HepG2 (cell line): ENCODE results near the gene STX4. TPM values are rescaled to one million over a fixed set of nuclear protein-coding genes. Genes with fewer than 3 reads are reported as not detected.

ENCODE experiments used
- ARID2 ChIP-seq: sonication (generic); formaldehyde crosslinking; IDR thresholded peaks from 2 replicates; pipeline ENCODE4 v1.8.1; 2022; ENCODE audit warnings: mild to moderate bottlenecking, missing genetic modification reagents, borderline replicate concordance
- CENPT ChIP-seq: sonication (generic); formaldehyde crosslinking; IDR thresholded peaks from 2 replicates; pipeline ENCODE4 v1.8.0; 2022; ENCODE audit warnings: low read depth, mild to moderate bottlenecking, moderate library complexity, missing genetic modification reagents
- ELK4 ChIP-seq: sonication (generic); formaldehyde crosslinking; IDR thresholded peaks from 2 replicates; pipeline ENCODE4 v1.9.0; 2021; ENCODE audit warnings: missing genetic modification reagents, borderline replicate concordance
- HMG20B ChIP-seq: conservative IDR thresholded peaks from 2 replicates; pipeline ENCODE4 v1.6.1; 2016; ENCODE audit warnings: missing genetic modification reagents, missing compliant biosample characterization
- HNF4G ChIP-seq, 2 experiments: sonication (generic) in 1 of 2; formaldehyde crosslinking in 1 of 2; IDR thresholded peaks; 2 replicates each; pipeline versions ENCODE4 v1.4.0 to v1.6.1; 2011 to 2020; ENCODE audit warnings: borderline replicate concordance in 2 of 2, low read depth in 2 of 2, mild to moderate bottlenecking in 2 of 2, low read length in 1 of 2, missing genetic modification reagents in 1 of 2, moderate library complexity in 1 of 2
- HNRNPLL ChIP-seq: fragments of 200-400 bp; formaldehyde crosslinking; IDR thresholded peaks from 2 replicates; pipeline ENCODE4 v1.6.1; 2017; ENCODE audit warnings: mild to moderate bottlenecking, low read depth, low read length; ENCODE audit not compliant: poor library complexity, severe bottlenecking
- HOXA9 ChIP-seq: sonication (generic); formaldehyde crosslinking; IDR thresholded peaks from 2 replicates; pipeline ENCODE4 v1.8.1; 2022; ENCODE audit warnings: missing genetic modification reagents, mild to moderate bottlenecking, moderate library complexity, borderline replicate concordance
- MAFG ChIP-seq: sonication (generic); formaldehyde crosslinking; IDR thresholded peaks from 2 replicates; pipeline ENCODE4 v1.5.1; 2020; ENCODE audit warnings: mild to moderate bottlenecking, missing genetic modification reagents
- NFYB ChIP-seq: sonication (generic); formaldehyde crosslinking; IDR thresholded peaks from 2 replicates; pipeline ENCODE4 v1.4.0; 2020; ENCODE audit warnings: missing genetic modification reagents
- PHB2 ChIP-seq: fragments of 450-650 bp; IDR thresholded peaks from 2 replicates; pipeline ENCODE4 v1.6.1; 2018; ENCODE audit not compliant: partially characterized antibody
- PREB ChIP-seq: sonication (generic); formaldehyde crosslinking; IDR thresholded peaks from 2 replicates; pipeline ENCODE4 v1.4.0; 2020; ENCODE audit warnings: missing genetic modification reagents
- ZBTB37 ChIP-seq: sonication (generic); formaldehyde crosslinking; IDR thresholded peaks from 2 replicates; pipeline ENCODE4 v1.4.0; 2020; ENCODE audit warnings: mild to moderate bottlenecking, missing genetic modification reagents
- ZEB1 ChIP-seq: IDR thresholded peaks from 2 replicates; pipeline ENCODE4 v1.6.1; 2012; ENCODE audit warnings: mild to moderate bottlenecking, low read depth, inconsistent platforms; ENCODE audit not compliant: insufficient replicate concordance
- ZNF138 ChIP-seq: sonication (generic); formaldehyde crosslinking; IDR thresholded peaks from 2 replicates; pipeline ENCODE4 v1.5.0; 2020; ENCODE audit warnings: mild to moderate bottlenecking, low read depth, missing genetic modification reagents
- ZNF296 ChIP-seq: sonication (generic); formaldehyde crosslinking; conservative IDR thresholded peaks from 2 replicates; pipeline ENCODE4 v1.5.0; 2020; ENCODE audit warnings: mild to moderate bottlenecking, missing genetic modification reagents
- ZNF335 ChIP-seq: sonication (generic); formaldehyde crosslinking; IDR thresholded peaks from 2 replicates; pipeline ENCODE4 v1.4.0; 2020; ENCODE audit warnings: missing genetic modification reagents
- ZNF563 ChIP-seq: sonication (generic); formaldehyde crosslinking; IDR thresholded peaks from 2 replicates; pipeline ENCODE4 v1.8.0; 2022; ENCODE audit warnings: mild to moderate bottlenecking, moderate library complexity, missing genetic modification reagents
- ZNF589 ChIP-seq: sonication (generic); formaldehyde crosslinking; conservative IDR thresholded peaks from 2 replicates; pipeline ENCODE4 v1.8.0; 2022; ENCODE audit warnings: mild to moderate bottlenecking, moderate library complexity, missing genetic modification reagents
- ZNF83 ChIP-seq: sonication (generic); formaldehyde crosslinking; IDR thresholded peaks from 2 replicates; pipeline ENCODE4 v1.4.0; 2020; ENCODE audit warnings: missing genetic modification reagents, mild to moderate bottlenecking, borderline replicate concordance
- ZNF879 ChIP-seq: sonication (generic); formaldehyde crosslinking; IDR thresholded peaks from 2 replicates; pipeline ENCODE4 v1.8.1; 2023; ENCODE audit warnings: missing genetic modification reagents
- polyA plus RNA-seq, 8 experiments: library from polyadenylated mRNA; depleted of rRNA in 3 of 8; stranded (reverse) in 7 of 8; unstranded in 1 of 8; fragments of >200 nt; fragmentation: Illumina TruSeq in 4 of 8; extraction: Trizol in 4 of 8; gene quantifications; 2 replicates each; pipeline versions ENCODE4 v1.2.1 to v1.2.3, GENCODE V29; 2011 to 2016; ENCODE audit warnings: low read depth in 4 of 8, missing spikeins in 1 of 8, mixed read lengths in 1 of 8; ENCODE audit not compliant: insufficient read depth in 1 of 8
- total RNA-seq, 5 experiments: library from RNA; depleted of rRNA; stranded (reverse); fragments of >200 nt; fragmentation: Illumina TruSeq; extraction: Trizol; gene quantifications; 2 replicates each; pipeline ENCODE4 v1.2.3, GENCODE V29; 2016; ENCODE audit warnings: low read depth in 1 of 5
- TF ChIP-seq, protein P1 (sequence below): sonication (generic); formaldehyde crosslinking; IDR thresholded peaks from 2 replicates; pipeline ENCODE4 v1.8.1; 2022; ENCODE audit warnings: mild to moderate bottlenecking, missing genetic modification reagents

Gene STX4
- total and polyA plus RNA-seq, 2 of the 13 experiments (the other 11 are each of a cell fraction or from before 2014, with no cell fraction given), result 29.2 to 34.6 TPM

GRCh38 chr16:31073970-31074813 lies 40.8 kb downstream of the STX4 start, which contains the start of the genes ZNF646 and ZNF668 (continued):
- TF ChIP-seq ZNF138, result peak; percentile 44; the same call in 1 of the 2 replicates
- peak; percentile 54; the same call in 1 of the 2 replicates for TF ChIP-seq NFYB (CRISPR knock-in tag)
- peak; percentile 89 for TF ChIP-seq ZNF335
- TF ChIP-seq MAFG, result no peak
- TF ChIP-seq HNRNPLL, result peak; percentile 90
- no peak for TF ChIP-seq PHB2
- no peak for TF ChIP-seq PREB (CRISPR knock-in tag)
- TF ChIP-seq HMG20B (CRISPR knock-in tag), result no peak
- no peak for TF ChIP-seq CENPT (CRISPR knock-in tag)
- 0 out of 2 replicates have a peak, but pooled peaks have one; percentile 8 for TF ChIP-seq ELK4 (CRISPR knock-in tag)
- peak; percentile 60; the same call in 1 of the 2 replicates for TF ChIP-seq ZNF589
- peak; percentile 91 for TF ChIP-seq ARID2
- no peak for TF ChIP-seq ZNF879 (CRISPR knock-in tag)
- peak; percentile 62; the same call in 1 of the 2 replicates for TF ChIP-seq HNF4G (IDR thresholded peaks at IDR 0.05; ENCODE audit: borderline replicate concordance, low read depth, low read length)
- no peak for TF ChIP-seq HNF4G (CRISPR knock-in tag; IDR thresholded peaks at IDR 0.05; ENCODE audit: borderline replicate concordance, low read depth)
- no peak; the same call in 1 of the 2 replicates for TF ChIP-seq ZNF563 (CRISPR knock-in tag)
- TF ChIP-seq, protein P1, sequence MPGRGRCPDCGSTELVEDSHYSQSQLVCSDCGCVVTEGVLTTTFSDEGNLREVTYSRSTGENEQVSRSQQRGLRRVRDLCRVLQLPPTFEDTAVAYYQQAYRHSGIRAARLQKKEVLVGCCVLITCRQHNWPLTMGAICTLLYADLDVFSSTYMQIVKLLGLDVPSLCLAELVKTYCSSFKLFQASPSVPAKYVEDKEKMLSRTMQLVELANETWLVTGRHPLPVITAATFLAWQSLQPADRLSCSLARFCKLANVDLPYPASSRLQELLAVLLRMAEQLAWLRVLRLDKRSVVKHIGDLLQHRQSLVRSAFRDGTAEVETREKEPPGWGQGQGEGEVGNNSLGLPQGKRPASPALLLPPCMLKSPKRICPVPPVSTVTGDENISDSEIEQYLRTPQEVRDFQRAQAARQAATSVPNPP (CRISPR knock-in tag), result no peak
- no peak; the same call in 1 of the 2 replicates for TF ChIP-seq ZBTB37 (CRISPR knock-in tag)
- peak; percentile 63; the same call in 1 of the 2 replicates for TF ChIP-seq ZNF83 (CRISPR knock-in tag)
- peak; percentile 30; the same call in 1 of the 2 replicates for TF ChIP-seq HOXA9 (CRISPR knock-in tag)
- TF ChIP-seq ZEB1, result peak; percentile 57
- TF ChIP-seq ZNF296, result no peak
